ACHN (cell line): ENCODE results near the gene KCNT1.
"Not testable (repeated sequence)": the region's sequence is repeated elsewhere in the genome, so short reads cannot be mapped to it uniquely, and the experiment has no call there.

Experiments used
- DNase-seq: peaks from one replicate; pipeline ENCODE4 v3.0.0-alpha.2; 2015
- in situ Hi-C: cut with HindIII; loops from 2 replicates; pipeline ENCODE4 v1.10.0; 2017; ENCODE audit warnings: low sequenced_read_pairs, low pct_ligation_motif_present, low pct_unique_long_range_greater_than_20kb

KCNT1 gene

GRCh38 chr9:135701959-135702721 is at the start of gene KCNT1:
Gene KCNT1 (plus strand): TSS chr9:135702185. CDS start chr9:135702259, 74 bp downstream.
- DNase-seq: peak; percentile 40
- in situ Hi-C loops: no loop called here

- in situ Hi-C loops: no loop called here
- DNase-seq: no peak
Observed at GRCh38 chr9:135655317-135655716, 46.7 kb upstream of the KCNT1 start.

GRCh38 chr9:135657416-135657815 is 44.6 kb upstream of the KCNT1 start:
- in situ Hi-C loops: no loop called here
- no peak for DNase-seq

GRCh38 chr9:135659252-135659651 is 42.7 kb upstream of the KCNT1 start:
- in situ Hi-C loops: no loop called here
- no peak for DNase-seq

GRCh38 chr9:135660407-135660806 is 41.6 kb upstream of the KCNT1 start:
- in situ Hi-C loops: no loop called here
- no peak for DNase-seq

GRCh38 chr9:135661816-135662560 is 40.0 kb upstream of the KCNT1 start:
- in situ Hi-C loops: no loop called here
- no peak for DNase-seq

GRCh38 chr9:135662758-135663450 is 39.1 kb upstream of the KCNT1 start, which contains the start of gene LCN9:
Gene LCN9 (plus strand): TSS chr9:135663309. CDS start chr9:135663322, 13 bp downstream.
- in situ Hi-C loops: no loop called here
- DNase-seq: no peak

GRCh38 chr9:135663451-135663770 is 38.6 kb upstream of the KCNT1 start:
- no peak for DNase-seq
- in situ Hi-C loops: no loop called here

GRCh38 chr9:135663857-135664256 is 38.1 kb upstream of the KCNT1 start:
- DNase-seq: no peak
- in situ Hi-C loops: no loop called here

- in situ Hi-C loops: no loop called here
- no peak for DNase-seq
Observed at GRCh38 chr9:135664266-135664665, 37.7 kb upstream of the KCNT1 start.

- in situ Hi-C loops: no loop called here
Observed at GRCh38 chr9:135664801-135665794, 36.9 kb upstream of the KCNT1 start.

GRCh38 chr9:135665795-135666189 is 36.2 kb upstream of the KCNT1 start:
- in situ Hi-C loops: no loop called here
- DNase-seq: no peak

More at GRCh38 chr9:135664801-135665794, 36.9 kb upstream of the KCNT1 start:
- no peak for DNase-seq

GRCh38 chr9:135666534-135667462 is 35.2 kb upstream of the KCNT1 start:
- in situ Hi-C loops: no loop called here

GRCh38 chr9:135667463-135668001 is 34.5 kb upstream of the KCNT1 start:
- no peak for DNase-seq
- in situ Hi-C loops: no loop called here

More at GRCh38 chr9:135666534-135667462, 35.2 kb upstream of the KCNT1 start:
- no peak for DNase-seq

- in situ Hi-C loops, DNase-seq: not testable (repeated sequence)
Observed at GRCh38 chr9:135669018-135669417, 33.0 kb upstream of the KCNT1 start.

GRCh38 chr9:135669616-135670285 is 32.2 kb upstream of the KCNT1 start:
- no peak for DNase-seq
- in situ Hi-C loops: no loop called here
